GM18867 (cell line): Measurements from ENCODE around the gene EPB41L1.
"Not testable (repeated sequence)": the region's sequence is repeated elsewhere in the genome, so short reads cannot be mapped to it uniquely, and the experiment has no call there.

Experiments
- ATAC-seq: cut with Tn5 transposase; IDR thresholded peaks from one replicate; pipeline ENCODE4 v1.9.1; 2021; ENCODE audit warnings: mild to moderate bottlenecking, moderate library complexity; ENCODE audit not compliant: unreplicated experiment

Gene EPB41L1

GRCh38 chr20:36125097-36125496, 29.4 kb upstream of the EPB41L1 start:
- no peak for ATAC-seq

GRCh38 chr20:36126836-36127527, 27.6 kb upstream of the EPB41L1 start:
- ATAC-seq, result no peak

GRCh38 chr20:36128463-36129159, 25.9 kb upstream of the EPB41L1 start:
- no peak for ATAC-seq

- no peak for ATAC-seq
Observed at GRCh38 chr20:36129160-36129543, 25.4 kb upstream of the EPB41L1 start.

GRCh38 chr20:36130390-36130789, 24.1 kb upstream of the EPB41L1 start:
- ATAC-seq, result no peak

GRCh38 chr20:36132802-36133211, 21.7 kb upstream of the EPB41L1 start:
- no peak for ATAC-seq

- ATAC-seq, result no peak
Observed at GRCh38 chr20:36133821-36134220, 20.7 kb upstream of the EPB41L1 start.

- no peak for ATAC-seq
Observed at GRCh38 chr20:36135159-36135558, 19.4 kb upstream of the EPB41L1 start.

- ATAC-seq, result no peak
Observed at GRCh38 chr20:36135821-36136220, 18.7 kb upstream of the EPB41L1 start.

- not testable (repeated sequence) for ATAC-seq
Observed at GRCh38 chr20:36137313-36137712, 17.2 kb upstream of the EPB41L1 start.

- no peak for ATAC-seq
Observed at GRCh38 chr20:36141310-36141709, 13.2 kb upstream of the EPB41L1 start.

- no peak for ATAC-seq
Observed at GRCh38 chr20:36144336-36144735, 10.2 kb upstream of the EPB41L1 start.

GRCh38 chr20:36145877-36146707, 8.4 kb upstream of the EPB41L1 start:
- ATAC-seq, result peak; percentile 49

GRCh38 chr20:36147690-36148089, 6.8 kb upstream of the EPB41L1 start:
- no peak for ATAC-seq

- no peak for ATAC-seq
Observed at GRCh38 chr20:36148439-36148838, 6.1 kb upstream of the EPB41L1 start.

- no peak for ATAC-seq
Observed at GRCh38 chr20:36149012-36149411, 5.5 kb upstream of the EPB41L1 start.

GRCh38 chr20:36149469-36149868, 5.1 kb upstream of the EPB41L1 start:
- no peak for ATAC-seq

GRCh38 chr20:36150489-36150846, 4.1 kb upstream of the EPB41L1 start:
- ATAC-seq, result no peak

- no peak for ATAC-seq
Observed at GRCh38 chr20:36150847-36151539, 3.5 kb upstream of the EPB41L1 start.

- no peak for ATAC-seq
Observed at GRCh38 chr20:36152261-36152660, 2.3 kb upstream of the EPB41L1 start.

- no peak for ATAC-seq
Observed at GRCh38 chr20:36153204-36153603, 1.3 kb upstream of the EPB41L1 start.
